HG03103 (cell line): Measurements from ENCODE around the gene MOB3C.

Experiments used
- ATAC-seq: cut with Tn5 transposase; IDR thresholded peaks from one replicate; pipeline ENCODE4 v1.9.1; 2021; ENCODE audit warnings: low read depth; ENCODE audit not compliant: unreplicated experiment

Gene MOB3C

DNA sequence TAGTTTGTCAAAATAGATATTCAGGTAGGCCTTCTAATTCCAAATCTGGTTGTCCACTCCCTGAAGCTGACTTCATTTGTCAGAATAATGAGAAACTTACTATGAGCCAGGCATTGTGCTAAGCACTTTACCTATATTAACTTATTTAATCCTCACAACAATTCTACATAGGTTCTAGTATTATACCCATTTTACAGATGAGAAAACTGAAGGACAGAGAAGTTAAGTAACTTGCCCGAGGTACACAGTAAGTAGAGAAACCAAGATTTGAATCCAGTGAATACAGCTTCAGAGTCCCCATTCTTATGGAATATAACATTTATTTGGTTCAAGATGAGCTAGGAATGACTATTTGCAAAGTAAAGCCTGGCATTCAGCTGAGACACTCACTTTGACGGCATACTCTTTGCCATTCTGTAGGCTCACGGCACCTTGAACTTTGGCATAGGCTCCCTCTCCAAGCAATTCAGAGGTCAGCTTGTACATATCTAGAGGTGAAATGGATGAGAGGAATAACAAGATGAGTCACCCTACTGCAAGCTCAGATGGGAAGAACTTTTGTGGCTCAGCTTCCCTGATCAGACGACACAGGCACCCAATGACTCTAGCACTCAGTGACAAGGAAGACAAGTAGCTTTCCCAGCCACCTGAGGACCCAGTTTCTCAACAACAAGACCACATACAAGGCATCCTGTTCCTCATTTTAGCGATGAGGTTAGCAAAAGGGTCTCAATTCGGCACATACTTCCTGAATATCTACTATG is 36.3 kb downstream of the MOB3C start:
- ATAC-seq = no peak

- no peak for ATAC-seq
Measured at GRCh38 chr1:46577671-46578070, 38.9 kb downstream of the MOB3C start.

- ATAC-seq = no peak
Measured at GRCh38 chr1:46576596-46576995, 40.0 kb downstream of the MOB3C start.

DNA sequence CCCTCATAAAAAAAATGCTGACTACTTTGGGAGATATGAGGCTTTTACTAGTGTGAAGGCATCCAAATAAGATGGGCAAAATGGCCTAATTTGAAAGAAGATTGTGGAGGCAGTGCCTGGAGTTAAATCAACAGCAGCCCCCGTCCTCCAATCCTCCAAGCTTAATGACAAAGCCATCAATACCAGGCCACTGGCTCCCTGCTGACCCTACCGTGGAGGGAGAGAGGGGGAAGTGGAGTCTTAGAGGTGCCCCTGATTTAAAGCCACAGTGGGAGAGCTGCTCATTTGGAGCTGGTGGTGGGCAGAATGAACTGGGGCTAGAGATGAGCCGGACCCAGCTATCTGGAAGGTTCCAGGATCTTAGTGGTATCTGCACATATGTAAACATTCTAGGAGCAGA is 40.8 kb downstream of the MOB3C start:
- no peak for ATAC-seq

- ATAC-seq = no peak
Measured at GRCh38 chr1:46575300-46575699, 41.3 kb downstream of the MOB3C start.

GRCh38 chr1:46571691-46572225 is 44.9 kb downstream of the MOB3C start:
- no peak for ATAC-seq

- no peak for ATAC-seq
Measured at GRCh38 chr1:46569884-46570725, 46.5 kb downstream of the MOB3C start.

DNA sequence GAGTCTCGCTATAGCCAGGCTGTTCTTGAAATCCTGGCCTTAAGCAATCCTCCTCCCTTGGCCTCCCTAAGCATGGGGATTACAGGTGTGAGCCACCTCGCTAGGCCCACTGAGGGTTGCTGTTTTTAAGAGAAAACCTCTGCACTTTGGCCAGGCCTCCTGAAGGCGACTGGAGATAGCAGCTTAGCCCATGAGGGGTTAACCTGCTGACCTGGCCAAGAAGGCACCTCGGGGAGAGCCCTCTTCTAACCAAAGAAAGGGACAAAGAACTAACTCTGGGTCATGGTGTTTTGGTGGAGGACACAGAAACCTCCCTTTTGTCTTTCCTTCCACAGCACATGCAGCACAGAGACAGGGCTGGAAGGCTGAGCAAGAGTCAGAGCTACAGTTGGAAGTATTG is 47.5 kb downstream of the MOB3C start:
- no peak for ATAC-seq

DNA sequence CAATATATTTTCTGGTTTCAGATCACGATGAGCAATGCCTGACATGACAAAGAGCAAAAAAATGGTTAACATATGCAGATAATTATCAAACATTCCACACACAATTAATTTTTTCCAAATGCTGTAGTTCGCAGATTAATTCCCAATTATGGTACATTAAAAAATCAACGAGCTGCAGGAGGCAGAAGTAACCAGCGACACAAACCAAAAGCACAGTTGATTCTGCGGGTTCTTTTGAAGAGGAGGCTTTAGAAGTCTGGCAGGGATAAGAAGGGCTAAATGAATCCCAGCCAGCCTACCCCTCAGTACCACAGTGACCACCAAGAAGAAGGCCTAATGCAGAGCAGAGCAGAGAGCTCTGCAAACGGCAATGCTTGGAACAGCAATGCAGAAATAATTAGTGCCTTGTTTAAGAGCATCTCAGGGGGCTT is 48.1 kb downstream of the MOB3C start:
- no peak for ATAC-seq

DNA sequence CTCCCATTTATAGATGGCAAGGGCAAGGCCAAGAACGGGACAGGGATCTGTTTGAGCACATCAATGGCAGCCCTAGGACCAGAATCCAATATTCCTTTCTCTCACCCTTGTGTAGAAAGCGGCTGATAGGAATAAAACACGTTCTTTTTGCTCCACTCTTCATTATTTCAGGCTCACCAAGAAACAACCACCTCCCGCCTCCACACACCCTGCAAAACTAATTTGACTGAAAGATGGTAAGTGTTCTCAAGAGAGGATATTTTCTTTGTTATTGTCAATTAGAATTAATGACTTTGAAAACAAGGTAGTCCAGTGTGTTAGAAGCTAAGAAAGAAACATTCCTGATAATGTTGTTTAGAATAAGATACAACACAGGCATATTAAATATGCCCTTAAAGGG is 53.3 kb downstream of the MOB3C start:
- ATAC-seq = no peak

DNA sequence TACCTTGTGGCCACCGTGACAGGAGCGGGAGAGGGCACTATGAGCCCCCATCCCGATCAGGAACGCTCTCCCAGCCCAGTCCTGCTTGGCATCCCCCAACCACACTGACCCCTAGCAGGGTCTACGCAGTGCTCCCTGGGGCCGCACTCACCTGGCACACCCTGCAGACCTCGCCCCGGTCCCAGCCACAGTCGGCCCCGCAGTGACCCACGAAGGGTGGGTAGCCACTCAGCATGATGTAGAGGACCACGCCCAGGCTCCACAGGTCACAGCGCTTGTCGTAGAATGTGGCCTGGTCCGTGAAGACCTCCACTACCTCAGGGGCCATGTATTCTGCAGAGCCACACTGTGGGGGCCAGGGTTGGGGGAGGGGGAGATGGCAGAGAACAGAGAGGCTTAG is 54.1 kb downstream of the MOB3C start:
- ATAC-seq = no peak

GRCh38 chr1:46558966-46559365 is 57.6 kb downstream of the MOB3C start:
- no peak for ATAC-seq

DNA sequence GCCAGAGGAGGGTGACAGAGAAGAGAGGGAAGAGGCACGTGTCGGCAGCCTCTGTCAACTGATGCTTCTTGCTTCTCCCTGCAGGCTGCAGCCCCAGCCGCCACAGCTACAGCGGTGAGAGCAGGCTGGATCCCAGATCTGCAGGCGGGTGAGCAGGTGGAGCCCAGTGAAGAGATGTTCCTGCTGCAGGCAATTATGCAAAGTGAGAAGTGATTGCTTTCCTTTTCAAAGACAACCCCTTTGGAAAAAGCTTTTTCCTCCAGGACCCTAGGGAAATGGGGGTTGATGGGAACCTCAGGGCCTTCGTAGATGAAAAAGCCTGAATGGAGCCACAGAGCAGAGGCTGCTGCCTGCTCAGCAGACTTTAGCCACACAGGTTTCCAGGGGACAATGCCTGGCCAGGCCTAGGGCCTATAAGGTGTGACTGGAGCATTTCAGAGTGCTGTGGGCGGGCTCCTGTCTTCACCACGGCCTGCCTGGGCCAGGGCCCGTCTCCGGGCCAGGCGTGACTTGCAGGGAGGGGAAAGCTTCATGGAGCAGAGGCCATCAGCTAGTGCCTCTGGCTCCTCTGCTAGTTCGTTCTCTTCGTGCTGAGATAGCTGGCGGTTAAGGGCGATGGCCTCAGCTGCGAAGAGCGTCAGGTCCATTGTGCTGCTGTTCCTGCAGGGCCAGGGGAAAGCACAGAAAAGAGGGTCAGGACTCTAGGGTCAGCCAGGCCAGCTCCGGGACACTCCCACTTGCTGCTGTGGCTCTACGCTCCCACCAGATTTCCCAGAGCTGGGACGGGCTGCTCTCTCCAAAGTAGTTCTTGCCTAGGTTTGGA is 58.3 kb downstream of the MOB3C start:
- no peak for ATAC-seq
